Thoracic aorta (tissue), 2 donors: ENCODE data around the gene SLC36A1. TPM values are rescaled to one million over a fixed set of nuclear protein-coding genes. Genes with fewer than 3 reads are reported as not detected.

ENCODE experiments used
- ATAC-seq: fragments of 150-250 bp; one replicate; pipeline ENCODE4 v1.8.0; 2017; ENCODE audit warnings: low read depth; ENCODE audit not compliant: insufficient number of reproducible peaks, low FRiP score
- DNase-seq: peaks from one replicate; pipeline ENCODE4 v3.0.0-alpha.2; 2020; ENCODE audit warnings: low spot score
- H3K27ac ChIP-seq, 2 donors: fragments of 200-600 bp; sonication (generic); 1 replicate in 1 of 2; 2 replicates in 1 of 2; pipeline ENCODE4 v1.5.1; 2016; ENCODE audit warnings: mild to moderate bottlenecking in 2 of 2, moderate library complexity in 2 of 2
- H3K27me3 ChIP-seq: fragments of 200-600 bp; sonication (generic); replicated peaks from 2 replicates; pipeline ENCODE4 v1.6.0; 2016; ENCODE audit warnings: mild to moderate bottlenecking; ENCODE audit not compliant: insufficient read depth
- H3K36me3 ChIP-seq: fragments of 200-600 bp; sonication (generic); one replicate; pipeline ENCODE4 v1.5.1; 2016
- H3K4me1 ChIP-seq, 2 donors: fragments of 200-600 bp; sonication (generic); 1 replicate in 1 of 2; 2 replicates in 1 of 2; pipeline versions ENCODE4 v1.5.1 to v1.6.0; 2016; ENCODE audit warnings: low read depth in 2 of 2, mild to moderate bottlenecking in 1 of 2; ENCODE audit not compliant: control insufficient read depth in 1 of 2
- H3K4me3 ChIP-seq: fragments of 200-600 bp; sonication (generic); 2 replicates; pipeline ENCODE4 v1.5.1; 2016; ENCODE audit warnings: mild to moderate bottlenecking
- H3K9me3 ChIP-seq: fragments of 200-600 bp; sonication (generic); 2 replicates; pipeline ENCODE4 v1.5.1; 2016
- CTCF ChIP-seq: fragments of 200-600 bp; sonication (generic); IDR thresholded peaks from one replicate; pipeline ENCODE4 v1.5.1; 2019; ENCODE audit warnings: antibody characterized with exemption
- total RNA-seq, 2 donors: library from RNA; depleted of rRNA; stranded (reverse); fragments of >200 nt; gene quantifications; one replicate each; pipeline versions ENCODE4 v1.1.0 to v1.2.3, GENCODE V29; 2016

SLC36A1 gene
- total RNA-seq, 2 donors from 2014 or later = 16.0 to 26.5 TPM

GRCh38 chr5:151448038-151448985, 909 bp downstream of the SLC36A1 start:
- peak overlapping the region; percentile 29 to 37 for H3K27ac ChIP-seq
- no peaks in the 10 kb centered on the region for H3K9me3 ChIP-seq
- DNase-seq (no peak), ATAC-seq (no peak)
- H3K27me3 ChIP-seq = no peaks in the 10 kb centered on the region
- no peak for TF ChIP-seq CTCF
- peak overlapping the region; percentile 89 for H3K4me3 ChIP-seq
- peaks cover 3 to 14% of the 10 kb centered on the region in 2 donors for H3K4me1 ChIP-seq
- H3K36me3 ChIP-seq = no peaks in the 10 kb centered on the region

GRCh38 chr5:151449297-151449696, 1.9 kb downstream of the SLC36A1 start:
- no peak for ATAC-seq
- TF ChIP-seq CTCF = no peak

GRCh38 chr5:151449839-151450238, 2.4 kb downstream of the SLC36A1 start:
- H3K4me1 ChIP-seq = peaks cover 3 to 14% of the 10 kb centered on the region in 2 donors
- H3K4me3 ChIP-seq = no peak overlapping the region
- no peak for ATAC-seq
- TF ChIP-seq CTCF = no peak
- H3K9me3 ChIP-seq = no peaks in the 10 kb centered on the region
- H3K27me3 ChIP-seq = no peaks in the 10 kb centered on the region
- H3K27ac ChIP-seq = no peak overlapping the region
- no peak for DNase-seq
- H3K36me3 ChIP-seq = no peaks in the 10 kb centered on the region

More at GRCh38 chr5:151449297-151449696, 1.9 kb downstream of the SLC36A1 start:
- Histone ChIP-seq H3K4me1 (peaks cover 3 to 14% of the 10 kb centered on the region in 2 donors), H3K9me3 (no peaks in the 10 kb centered on the region), H3K36me3 (no peaks in the 10 kb centered on the region), H3K4me3 (peak overlapping the region; percentile 89), H3K27ac (no peak overlapping the region), H3K27me3 (no peaks in the 10 kb centered on the region)
- DNase-seq = no peak

GRCh38 chr5:151450605-151451004, 3.2 kb downstream of the SLC36A1 start:
- H3K27ac ChIP-seq = no peak overlapping the region
- no peak for TF ChIP-seq CTCF
- no peaks in the 10 kb centered on the region for H3K27me3 ChIP-seq
- H3K36me3 ChIP-seq = no peaks in the 10 kb centered on the region
- no peaks in the 10 kb centered on the region for H3K9me3 ChIP-seq
- H3K4me3 ChIP-seq = no peak overlapping the region
- H3K4me1 ChIP-seq = peaks cover 3 to 14% of the 10 kb centered on the region in 2 donors
- DNase-seq (no peak), ATAC-seq (no peak)

- no peak for DNase-seq
- peak; percentile 24 for ATAC-seq
- Histone ChIP-seq H3K4me1 (peaks cover 3 to 17% of the 10 kb centered on the region in 2 donors), H3K27me3 (no peaks in the 10 kb centered on the region), H3K27ac (no peak overlapping the region), H3K36me3 (no peaks in the 10 kb centered on the region), H3K4me3 (no peak overlapping the region), H3K9me3 (no peaks in the 10 kb centered on the region)
- TF ChIP-seq CTCF = no peak
Observed at GRCh38 chr5:151451626-151452520, 4.5 kb downstream of the SLC36A1 start.
